Heart left ventricle (tissue), 13 donors: ENCODE results near the gene NUP62.
"Not testable (repeated sequence)": the region's sequence is repeated elsewhere in the genome, so short reads cannot be mapped to it uniquely, and the experiment has no call there.

Source experiments
- POLR2A ChIP-seq, 2 donors: fragments of 450-650 bp; IDR thresholded peaks; one replicate each; pipeline ENCODE4 v1.6.1; 2017; ENCODE audit warnings: antibody characterized with exemption in 2 of 2, mild to moderate bottlenecking in 2 of 2, moderate library complexity in 2 of 2
- TF ChIP-seq, protein P1 (sequence below), 12 donors: fragments of 200-600 bp; sonication (generic) in 4 of 12; IDR thresholded peaks; one replicate each; pipeline versions ENCODE4 v1.5.0 to v1.8.0; 2018 to 2022; ENCODE audit warnings: antibody characterized with exemption in 12 of 12, mild to moderate bottlenecking in 5 of 12
- donor health status: ischemic (EF 13 %, LVEDD 7.1; RV severe dilation, severe dysfunction).
- donor health status: DM: no; HTN: yes; CAD: no.
- donor health status: DM: no; HTN: no; CAD: no.
- donor health status: ischemic (EF 25% LVEDD 6.9; RV normal size, moderate dysfunction).
- donor health status: ischemic (EF 25% LVEDD 5.7; RV mildly dilated, moderate dysfunction).
- donor health status: ischemic (EF 35%, LVEDD 5.7; RV mildly dilated, moderate dysfunction).
- donor health status: nonischemic (EF 11% LVEDD 7.7; RV severe dilation, severe dysfunction).
- donor health status: DM: yes; HTN: yes; CAD: no.
- donor health status: PGD.
- donor health status: ischemic (EF 29% LVEDD 5.4; RV normal size, mild dysfunction).
- donor health status: nonischemic (EF 23%, LVEDD 6.1; RV moderate dilation, normal function).

- not testable (repeated sequence) for TF ChIP-seq POLR2A (IDR thresholded peaks at IDR 0.05)
- TF ChIP-seq, protein P1, sequence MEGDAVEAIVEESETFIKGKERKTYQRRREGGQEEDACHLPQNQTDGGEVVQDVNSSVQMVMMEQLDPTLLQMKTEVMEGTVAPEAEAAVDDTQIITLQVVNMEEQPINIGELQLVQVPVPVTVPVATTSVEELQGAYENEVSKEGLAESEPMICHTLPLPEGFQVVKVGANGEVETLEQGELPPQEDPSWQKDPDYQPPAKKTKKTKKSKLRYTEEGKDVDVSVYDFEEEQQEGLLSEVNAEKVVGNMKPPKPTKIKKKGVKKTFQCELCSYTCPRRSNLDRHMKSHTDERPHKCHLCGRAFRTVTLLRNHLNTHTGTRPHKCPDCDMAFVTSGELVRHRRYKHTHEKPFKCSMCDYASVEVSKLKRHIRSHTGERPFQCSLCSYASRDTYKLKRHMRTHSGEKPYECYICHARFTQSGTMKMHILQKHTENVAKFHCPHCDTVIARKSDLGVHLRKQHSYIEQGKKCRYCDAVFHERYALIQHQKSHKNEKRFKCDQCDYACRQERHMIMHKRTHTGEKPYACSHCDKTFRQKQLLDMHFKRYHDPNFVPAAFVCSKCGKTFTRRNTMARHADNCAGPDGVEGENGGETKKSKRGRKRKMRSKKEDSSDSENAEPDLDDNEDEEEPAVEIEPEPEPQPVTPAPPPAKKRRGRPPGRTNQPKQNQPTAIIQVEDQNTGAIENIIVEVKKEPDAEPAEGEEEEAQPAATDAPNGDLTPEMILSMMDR (IDR thresholded peaks at IDR 0.05): not testable (repeated sequence)
These were observed 31.7 kb upstream of the NUP62 start, which contains the start of gene SIGLEC11 for GRCh38 chr19:49960980-49961379.
